GM10266 (cell line): ENCODE data around the gene SEMA6A.

ENCODE experiments used
- DNase-seq: peaks from one replicate; pipeline ENCODE4 v3.0.0; 2012; ENCODE audit errors: extremely low spot score
- CTCF ChIP-seq: IDR thresholded peaks from 2 replicates; pipeline ENCODE4 v1.5.1; 2012; ENCODE audit warnings: mild to moderate bottlenecking, low read depth; ENCODE audit not compliant: control insufficient read depth, insufficient read depth; ENCODE audit errors: missing control alignments

Gene SEMA6A

DNA sequence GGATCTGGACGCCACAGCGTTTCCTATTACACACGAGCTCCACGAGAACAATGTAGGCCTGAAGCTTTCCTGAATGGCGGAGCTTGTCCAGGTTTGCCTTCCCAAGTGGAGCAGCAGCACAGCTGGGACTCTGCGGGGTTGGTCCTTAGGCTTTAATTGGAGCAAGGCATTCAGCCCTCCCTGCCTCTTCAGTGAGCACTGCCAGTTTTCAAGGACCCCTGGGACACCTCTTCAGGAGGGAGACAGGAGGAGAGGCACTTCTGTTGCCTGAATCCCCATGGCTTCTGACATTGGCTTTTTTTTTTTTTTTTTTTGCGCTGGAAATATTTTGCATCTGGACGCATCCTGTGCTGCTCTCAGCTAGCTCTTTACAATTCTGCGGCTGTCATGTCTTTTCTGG, 179.4 kb downstream of the SEMA6A start:
- TF ChIP-seq CTCF: no peak
- DNase-seq: no peak

GRCh38 chr5:116394186-116394867, 180.3 kb downstream of the SEMA6A start:
- TF ChIP-seq CTCF: no peak
- DNase-seq: no peak
